ENCODE data around the gene VSIG1. TPM values are rescaled to one million over a fixed set of nuclear protein-coding genes. Genes with fewer than 3 reads are reported as not detected.

The VSIG1 gene
- total and polyA plus RNA-seq, 2 experiments from 2014 or later = 1.2 to 1.7 TPM

- TF ChIP-seq POLR2AphosphoS5 (IDR thresholded peaks at IDR 0.05; ENCODE audit: low read depth) = no peak
- TF ChIP-seq ZNF462 (CRISPR knock-in tag; IDR thresholded peaks at IDR 0.05) = no peak
- no peak for TF ChIP-seq REST (IDR thresholded peaks at IDR 0.05; ENCODE audit: unreplicated experiment)
- no peak for TF ChIP-seq ETS1 (IDR thresholded peaks at IDR 0.05)
- no peak for TF ChIP-seq STAT1 (IDR thresholded peaks at IDR 0.05; ENCODE audit: unreplicated experiment)
- TF ChIP-seq EZH2 (IDR thresholded peaks at IDR 0.05; ENCODE audit: low read depth, unreplicated experiment) = no peak
- no peak for TF ChIP-seq CREB1 (CRISPR knock-in tag; IDR thresholded peaks at IDR 0.05; ENCODE audit: low read depth)
- TF ChIP-seq CTCF (conservative IDR thresholded peaks at IDR 0.05; ENCODE audit: low read depth in 2 of 2) = no peak
These were observed 81.8 kb downstream of the VSIG1 start for GRCh38 chrX:108126661-108127060.

More at GRCh38 chrX:108126661-108127060, 81.8 kb downstream of the VSIG1 start:
- peaks cover 4% of the 10 kb centered on the region; the same call in 1 of the 2 replicates for H3K4me1 ChIP-seq (ENCODE audit: insufficient read depth)
- no peaks in the 10 kb centered on the region for H4K20me1 ChIP-seq (replicated peaks; ENCODE audit: insufficient read depth)
- no peaks in the 10 kb centered on the region for H3K36me3 Mint-ChIP-seq (ENCODE audit: low read depth)
- H3F3A ChIP-seq (replicated peaks; ENCODE audit: low read depth) = no peaks in the 10 kb centered on the region
- peak overlapping the region; percentile 53 for H3K4me2 ChIP-seq
- ATAC-seq = no peak; the same call in 2 of the 3 replicates
- no peak overlapping the region for H3K4me3 ChIP-seq
- peak; percentile 1 for DNase-seq (ENCODE audit: low spot score)
- no peaks in the 10 kb centered on the region for H3K9me2 ChIP-seq (ENCODE audit: insufficient read depth)
- peaks cover 17% of the 10 kb centered on the region for H3K4me1 Mint-ChIP-seq
- peak overlapping the region; percentile 63; the same call in 1 of the 2 replicates for H3K27ac ChIP-seq (ENCODE audit: low read depth)
- H3K4me3 Mint-ChIP-seq = no peak overlapping the region; the same call in 2 of the 3 replicates
- no peaks in the 10 kb centered on the region for H3K9me3 Mint-ChIP-seq
- H2AFZ ChIP-seq = 0 out of 2 replicates have a peak overlapping the region, but pooled peaks have one; percentile 6
- H3K36me3 ChIP-seq (ENCODE audit: insufficient read depth) = no peaks in the 10 kb centered on the region
- H3K27me3 Mint-ChIP-seq (ENCODE audit: insufficient read depth, low read depth, poor library complexity) = no peaks in the 10 kb centered on the region
- no peaks in the 10 kb centered on the region for H3K27me3 ChIP-seq (ENCODE audit: insufficient read depth)
- H3K27ac Mint-ChIP-seq = peak overlapping the region; percentile 77
- H3K79me2 ChIP-seq (replicated peaks; ENCODE audit: insufficient read depth) = no peaks in the 10 kb centered on the region
